Mesothelial cell of epicardium (in vitro differentiated cells): ENCODE results near the gene MS4A10. TPM values are rescaled to one million over a fixed set of nuclear protein-coding genes. Genes with fewer than 3 reads are reported as not detected.

Source experiments
- DNase-seq, 2 experiments: peaks; one replicate each; pipeline ENCODE4 v3.0.0; 2021; ENCODE audit warnings: low spot score in 2 of 2; ENCODE audit not compliant: unreplicated experiment in 2 of 2
- H3K27ac Mint-ChIP-seq: 2 replicates; pipeline ENCODE4 v1.8.0; 2021; ENCODE audit warnings: mixed read lengths
- H3K27me3 Mint-ChIP-seq: 2 replicates; pipeline ENCODE4 v1.8.0; 2021; ENCODE audit warnings: low read depth, mixed read lengths
- H3K36me3 Mint-ChIP-seq: 2 replicates; pipeline ENCODE4 v1.8.0; 2021; ENCODE audit warnings: mixed read lengths
- H3K4me1 Mint-ChIP-seq: 2 replicates; pipeline ENCODE4 v1.8.0; 2021; ENCODE audit warnings: mixed read lengths
- H3K4me3 Mint-ChIP-seq: 2 replicates; pipeline ENCODE4 v1.8.0; 2021; ENCODE audit warnings: mild to moderate bottlenecking, moderate library complexity, mixed read lengths
- H3K9me3 Mint-ChIP-seq: 2 replicates; pipeline ENCODE4 v1.8.0; 2021; ENCODE audit warnings: mixed read lengths
- total RNA-seq: library from RNA; stranded (reverse); gene quantifications from 3 replicates; pipeline ENCODE4 v1.2.1, GENCODE V29; 2021
- TF ChIP-seq, protein P1 (sequence below): fragments of 200-600 bp; sonication (generic); IDR thresholded peaks from one replicate; pipeline ENCODE4 v1.5.0; 2021; ENCODE audit warnings: antibody characterized with exemption; ENCODE audit not compliant: unreplicated experiment

The MS4A10 gene
- total RNA-seq, 1 donor from 2014 or later, result not detected

DNA sequence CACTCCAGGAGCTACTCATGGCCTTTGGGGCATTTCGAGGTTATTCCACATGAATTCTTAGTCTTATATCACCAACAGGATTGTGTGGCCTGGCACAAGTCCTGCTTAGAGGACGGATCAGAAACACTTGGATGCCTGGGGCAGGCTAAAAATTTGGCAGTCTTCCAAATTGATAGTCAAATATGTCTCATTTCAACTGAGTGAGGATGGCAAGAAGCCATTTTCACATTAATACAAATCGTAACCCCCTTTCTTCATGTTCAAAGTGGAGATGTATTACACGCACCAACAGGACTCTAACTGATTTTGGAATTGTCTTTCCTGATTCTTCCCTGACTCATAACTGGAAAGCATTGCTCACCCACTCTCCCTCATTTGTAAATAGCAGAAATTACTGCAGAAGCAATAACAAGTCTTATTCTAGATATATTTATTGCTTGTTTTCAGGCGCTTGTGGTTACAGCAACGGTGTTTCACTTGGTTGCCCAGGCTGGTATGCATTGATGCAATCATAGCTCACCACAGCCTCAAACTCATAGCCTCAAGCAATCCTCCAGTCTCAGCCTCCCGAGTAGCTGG lies 46.5 kb downstream of the MS4A10 start:
- no peak overlapping the region for H3K27ac Mint-ChIP-seq
- H3K9me3 Mint-ChIP-seq, result no peaks in the 10 kb centered on the region
- H3K4me1 Mint-ChIP-seq, result peaks cover 9% of the 10 kb centered on the region
- no peak for DNase-seq
- H3K4me3 Mint-ChIP-seq, result no peak overlapping the region
- peaks cover 41% of the 10 kb centered on the region for H3K27me3 Mint-ChIP-seq
- H3K36me3 Mint-ChIP-seq, result no peaks in the 10 kb centered on the region
- TF ChIP-seq, protein P1, sequence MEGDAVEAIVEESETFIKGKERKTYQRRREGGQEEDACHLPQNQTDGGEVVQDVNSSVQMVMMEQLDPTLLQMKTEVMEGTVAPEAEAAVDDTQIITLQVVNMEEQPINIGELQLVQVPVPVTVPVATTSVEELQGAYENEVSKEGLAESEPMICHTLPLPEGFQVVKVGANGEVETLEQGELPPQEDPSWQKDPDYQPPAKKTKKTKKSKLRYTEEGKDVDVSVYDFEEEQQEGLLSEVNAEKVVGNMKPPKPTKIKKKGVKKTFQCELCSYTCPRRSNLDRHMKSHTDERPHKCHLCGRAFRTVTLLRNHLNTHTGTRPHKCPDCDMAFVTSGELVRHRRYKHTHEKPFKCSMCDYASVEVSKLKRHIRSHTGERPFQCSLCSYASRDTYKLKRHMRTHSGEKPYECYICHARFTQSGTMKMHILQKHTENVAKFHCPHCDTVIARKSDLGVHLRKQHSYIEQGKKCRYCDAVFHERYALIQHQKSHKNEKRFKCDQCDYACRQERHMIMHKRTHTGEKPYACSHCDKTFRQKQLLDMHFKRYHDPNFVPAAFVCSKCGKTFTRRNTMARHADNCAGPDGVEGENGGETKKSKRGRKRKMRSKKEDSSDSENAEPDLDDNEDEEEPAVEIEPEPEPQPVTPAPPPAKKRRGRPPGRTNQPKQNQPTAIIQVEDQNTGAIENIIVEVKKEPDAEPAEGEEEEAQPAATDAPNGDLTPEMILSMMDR, result no peak

- TF ChIP-seq, protein P1, result no peak
- no peak for DNase-seq
- peaks cover 45% of the 10 kb centered on the region for H3K27me3 Mint-ChIP-seq
These were observed 49.8 kb downstream of the MS4A10 start for GRCh38 chr11:60834742-60835533.

DNA sequence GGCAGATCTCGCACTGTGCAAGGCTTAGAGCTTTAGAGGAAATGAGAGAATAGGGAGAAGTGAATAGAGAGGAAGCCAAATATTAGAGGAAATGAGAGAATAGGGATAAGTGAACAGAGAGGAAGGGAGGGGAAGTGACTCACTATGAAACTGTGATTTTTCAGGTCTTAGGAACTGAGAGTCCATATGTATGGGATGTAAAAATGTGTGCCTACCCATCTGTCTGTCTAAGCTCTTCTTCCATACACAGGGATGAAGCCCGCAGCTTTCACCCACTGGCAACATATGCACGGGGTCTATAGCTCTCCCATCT lies 50.4 kb downstream of the MS4A10 start:
- Mint-ChIP-seq H3K36me3 (no peaks in the 10 kb centered on the region), H3K4me1 (peaks cover 13% of the 10 kb centered on the region), H3K4me3 (no peak overlapping the region), H3K9me3 (no peaks in the 10 kb centered on the region), H3K27me3 (peaks cover 45% of the 10 kb centered on the region), H3K27ac (no peak overlapping the region)
- DNase-seq, result no peak
- TF ChIP-seq, protein P1, result no peak

More at GRCh38 chr11:60834742-60835533, 49.8 kb downstream of the MS4A10 start:
- Mint-ChIP-seq H3K4me1 (peaks cover 9% of the 10 kb centered on the region), H3K4me3 (no peak overlapping the region), H3K9me3 (no peaks in the 10 kb centered on the region), H3K36me3 (no peaks in the 10 kb centered on the region), H3K27ac (no peak overlapping the region)

DNA sequence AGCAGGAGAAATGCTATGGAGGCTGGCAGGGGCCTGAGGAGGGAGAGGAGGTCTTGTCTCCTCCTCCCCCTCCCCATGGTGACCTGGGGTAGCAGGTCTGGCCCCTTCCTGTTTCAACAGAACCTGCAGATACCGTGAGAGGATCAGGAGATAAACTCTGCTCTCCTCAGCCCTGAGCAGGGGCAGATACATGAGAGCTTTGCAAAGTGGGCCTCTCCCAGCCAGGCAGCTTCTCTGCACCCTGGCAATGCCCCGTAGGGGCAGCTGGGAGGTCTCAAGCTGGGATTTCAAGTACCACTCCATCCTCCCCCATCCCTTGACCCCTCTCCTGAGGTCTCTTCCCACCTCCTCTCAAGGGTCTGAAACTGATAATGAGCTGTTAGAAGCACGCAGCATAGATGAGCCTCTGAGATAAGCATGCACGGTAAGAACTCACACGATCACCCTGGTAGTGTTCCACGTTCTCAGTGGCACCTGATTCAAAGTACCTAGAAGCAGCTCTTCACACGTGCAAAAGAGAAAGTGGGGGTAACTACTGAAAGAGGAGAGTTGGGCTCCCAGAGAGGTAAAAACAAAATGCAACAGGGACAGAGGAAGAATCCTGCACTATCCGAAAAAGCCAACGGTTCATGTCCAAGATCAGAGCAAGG lies 51.9 kb downstream of the MS4A10 start:
- Mint-ChIP-seq H3K4me1 (peaks cover 17% of the 10 kb centered on the region), H3K27ac (no peak overlapping the region), H3K36me3 (no peaks in the 10 kb centered on the region), H3K4me3 (no peak overlapping the region), H3K27me3 (peaks cover 42% of the 10 kb centered on the region), H3K9me3 (no peaks in the 10 kb centered on the region)
- TF ChIP-seq, protein P1, result no peak
- no peak for DNase-seq

DNA sequence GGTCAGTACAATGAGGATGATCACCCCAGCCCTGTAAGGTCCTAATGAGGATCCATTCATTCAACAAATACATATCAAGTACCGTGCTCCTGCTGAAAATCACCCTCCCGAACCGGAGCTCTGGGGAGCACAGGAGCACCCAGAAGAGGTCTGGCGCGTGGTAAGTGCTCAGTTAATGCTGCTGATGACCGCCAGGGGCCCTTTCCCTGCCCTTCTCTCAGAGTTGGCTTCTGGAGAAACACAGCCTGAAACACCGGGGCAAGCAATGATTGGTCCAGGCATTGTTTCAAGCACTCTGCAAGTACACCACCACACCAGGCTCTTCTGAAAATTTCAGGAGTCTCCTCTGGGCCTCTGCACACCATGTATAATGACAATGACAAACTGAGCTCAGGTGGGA lies 53.0 kb downstream of the MS4A10 start:
- H3K9me3 Mint-ChIP-seq, result no peaks in the 10 kb centered on the region

More for the DNA sequence above, 53.0 kb downstream of the MS4A10 start:
- H3K36me3 Mint-ChIP-seq, result no peaks in the 10 kb centered on the region
- TF ChIP-seq, protein P1, result no peak
- DNase-seq, result no peak
- peaks cover 24% of the 10 kb centered on the region for H3K4me1 Mint-ChIP-seq
- H3K27me3 Mint-ChIP-seq, result peaks cover 33% of the 10 kb centered on the region
- H3K4me3 Mint-ChIP-seq, result no peak overlapping the region
- no peak overlapping the region for H3K27ac Mint-ChIP-seq
